GM12873 (cell line): ENCODE results near the gene PPIL1.

Experiments used
- TF ChIP-seq, protein P1 (sequence below): IDR thresholded peaks from 2 replicates; pipeline ENCODE4 v1.5.1; 2012; ENCODE audit warnings: low read depth, mild to moderate bottlenecking, moderate library complexity, low read length, control low read depth; ENCODE audit not compliant: insufficient read depth; ENCODE audit errors: missing control alignments

PPIL1 gene

DNA sequence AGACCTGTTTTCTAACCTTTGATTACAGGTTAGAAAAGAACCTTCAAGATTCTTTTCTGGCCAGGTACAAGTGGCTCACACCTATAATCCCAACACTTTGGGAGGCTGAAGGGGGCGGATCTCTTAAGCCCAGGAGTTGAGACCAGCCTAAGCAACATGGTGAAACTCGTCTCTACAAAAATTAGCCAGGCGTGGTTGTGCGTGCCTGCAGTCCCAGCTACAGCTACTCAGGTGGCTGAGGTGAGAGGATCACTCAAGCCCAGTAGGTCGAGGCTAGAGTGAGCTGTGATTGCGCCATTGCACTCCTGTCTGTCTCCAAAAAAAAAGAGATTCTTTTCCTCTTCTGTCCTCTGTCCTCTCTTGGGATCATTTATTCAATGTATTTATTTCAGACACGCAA, 14.5 kb downstream of the PPIL1 start:
- TF ChIP-seq, protein P1, sequence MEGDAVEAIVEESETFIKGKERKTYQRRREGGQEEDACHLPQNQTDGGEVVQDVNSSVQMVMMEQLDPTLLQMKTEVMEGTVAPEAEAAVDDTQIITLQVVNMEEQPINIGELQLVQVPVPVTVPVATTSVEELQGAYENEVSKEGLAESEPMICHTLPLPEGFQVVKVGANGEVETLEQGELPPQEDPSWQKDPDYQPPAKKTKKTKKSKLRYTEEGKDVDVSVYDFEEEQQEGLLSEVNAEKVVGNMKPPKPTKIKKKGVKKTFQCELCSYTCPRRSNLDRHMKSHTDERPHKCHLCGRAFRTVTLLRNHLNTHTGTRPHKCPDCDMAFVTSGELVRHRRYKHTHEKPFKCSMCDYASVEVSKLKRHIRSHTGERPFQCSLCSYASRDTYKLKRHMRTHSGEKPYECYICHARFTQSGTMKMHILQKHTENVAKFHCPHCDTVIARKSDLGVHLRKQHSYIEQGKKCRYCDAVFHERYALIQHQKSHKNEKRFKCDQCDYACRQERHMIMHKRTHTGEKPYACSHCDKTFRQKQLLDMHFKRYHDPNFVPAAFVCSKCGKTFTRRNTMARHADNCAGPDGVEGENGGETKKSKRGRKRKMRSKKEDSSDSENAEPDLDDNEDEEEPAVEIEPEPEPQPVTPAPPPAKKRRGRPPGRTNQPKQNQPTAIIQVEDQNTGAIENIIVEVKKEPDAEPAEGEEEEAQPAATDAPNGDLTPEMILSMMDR: no peak

DNA sequence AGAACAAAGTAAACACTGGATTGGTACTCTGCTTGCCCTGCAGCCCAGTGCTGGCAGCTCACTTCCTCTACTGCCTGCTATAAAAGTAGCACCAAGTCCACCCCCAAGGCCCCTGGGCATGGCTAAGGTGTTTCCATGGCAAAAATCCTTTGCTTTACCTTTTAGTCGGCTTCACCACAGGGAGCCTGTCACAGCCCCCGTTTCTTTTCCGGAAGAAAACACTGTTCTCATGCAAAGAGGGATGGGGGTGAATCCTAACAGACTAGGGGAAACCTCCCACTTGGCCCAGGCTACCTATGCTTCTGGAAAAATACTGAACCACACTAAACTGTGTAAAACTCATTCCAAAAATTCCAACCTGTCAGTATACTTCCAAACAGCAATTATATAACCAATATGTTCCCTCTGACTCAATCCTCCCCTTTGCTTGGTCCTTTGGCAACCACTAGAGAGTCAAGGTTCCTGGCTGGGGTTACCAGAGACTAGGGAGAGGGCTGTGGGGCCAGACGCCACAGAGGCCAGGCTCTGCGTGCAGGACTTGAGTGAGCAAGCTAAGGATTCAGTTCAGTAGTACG, 16.1 kb downstream of the PPIL1 start:
- TF ChIP-seq, protein P1: no peak

DNA sequence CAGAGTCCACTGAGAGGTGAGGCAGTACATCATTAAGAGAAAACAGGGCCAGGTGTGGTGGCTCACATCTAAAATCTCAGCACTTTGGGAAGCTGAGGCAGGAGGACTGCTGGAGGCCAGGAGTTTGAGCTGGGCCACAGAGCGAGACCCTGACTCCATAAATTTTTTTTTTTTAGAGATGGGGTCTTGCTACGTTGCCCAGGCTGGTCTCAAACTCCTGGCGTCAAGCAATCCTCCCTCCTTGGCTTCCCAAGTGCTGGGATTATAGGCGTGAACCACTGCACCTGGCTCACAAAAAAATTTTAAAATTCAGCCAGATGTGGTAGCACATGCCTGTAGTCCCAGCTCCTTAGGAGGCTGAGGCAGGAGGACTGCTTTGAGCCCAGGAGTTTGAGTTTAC, 17.3 kb downstream of the PPIL1 start:
- TF ChIP-seq, protein P1: no peak

DNA sequence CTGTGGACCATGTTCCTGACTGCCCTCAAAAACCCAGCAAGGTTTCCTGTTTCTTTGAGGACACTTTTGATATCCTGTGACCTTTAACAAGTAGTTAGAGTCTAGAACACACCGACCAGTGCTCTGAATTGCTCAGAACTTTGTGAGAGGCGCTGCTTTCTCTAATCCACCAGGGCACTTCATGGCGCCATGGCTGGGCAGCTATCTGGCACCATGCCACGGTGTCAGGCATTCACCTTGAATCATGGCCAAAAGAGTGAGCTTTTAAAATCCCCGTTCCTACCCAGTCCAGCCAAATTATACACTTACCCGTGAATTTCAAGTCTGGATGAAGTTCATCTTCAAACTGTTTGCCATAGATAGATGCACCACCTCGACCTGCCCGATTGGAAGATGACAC, 18.3 kb downstream of the PPIL1 start:
- TF ChIP-seq, protein P1: no peak

DNA sequence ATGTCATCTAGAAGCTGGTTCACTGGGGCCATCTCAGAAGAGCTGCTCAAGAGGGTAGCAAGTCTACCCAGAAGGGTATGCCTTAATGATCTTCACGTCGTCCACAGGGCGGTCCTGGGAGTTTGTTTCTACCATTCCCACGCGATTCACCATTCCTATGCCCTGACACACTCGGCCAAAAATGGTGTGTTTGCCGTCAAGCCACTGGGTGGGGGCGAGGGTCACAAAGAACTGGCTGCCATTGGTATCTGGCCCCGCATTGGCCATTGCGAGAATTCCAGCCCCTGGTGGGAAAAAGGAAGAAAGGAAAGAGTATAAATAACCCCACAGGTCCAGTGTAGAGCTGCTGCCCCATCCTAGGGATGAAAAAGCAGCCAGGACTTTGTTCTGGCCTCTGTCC, 18.9 kb downstream of the PPIL1 start:
- TF ChIP-seq, protein P1: no peak

DNA sequence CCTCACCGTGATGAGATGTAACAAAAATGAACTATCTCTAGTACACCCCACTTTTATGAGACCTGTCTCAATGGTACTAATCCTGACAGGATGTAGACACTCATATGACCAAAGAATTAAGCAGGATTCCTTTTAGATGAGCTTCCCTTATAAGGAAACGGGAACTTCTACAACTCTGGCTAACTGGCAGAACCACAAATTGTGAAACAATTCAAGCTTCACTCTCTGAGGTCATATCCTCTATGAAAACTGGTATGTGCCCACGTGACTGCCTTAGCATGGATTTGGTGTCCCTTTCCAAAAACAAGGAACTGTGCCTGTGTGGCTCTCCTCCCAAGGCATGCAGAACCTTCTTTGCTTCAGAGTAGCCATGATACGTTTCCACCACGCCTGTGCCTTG, 21.3 kb downstream of the PPIL1 start:
- TF ChIP-seq, protein P1: no peak

DNA sequence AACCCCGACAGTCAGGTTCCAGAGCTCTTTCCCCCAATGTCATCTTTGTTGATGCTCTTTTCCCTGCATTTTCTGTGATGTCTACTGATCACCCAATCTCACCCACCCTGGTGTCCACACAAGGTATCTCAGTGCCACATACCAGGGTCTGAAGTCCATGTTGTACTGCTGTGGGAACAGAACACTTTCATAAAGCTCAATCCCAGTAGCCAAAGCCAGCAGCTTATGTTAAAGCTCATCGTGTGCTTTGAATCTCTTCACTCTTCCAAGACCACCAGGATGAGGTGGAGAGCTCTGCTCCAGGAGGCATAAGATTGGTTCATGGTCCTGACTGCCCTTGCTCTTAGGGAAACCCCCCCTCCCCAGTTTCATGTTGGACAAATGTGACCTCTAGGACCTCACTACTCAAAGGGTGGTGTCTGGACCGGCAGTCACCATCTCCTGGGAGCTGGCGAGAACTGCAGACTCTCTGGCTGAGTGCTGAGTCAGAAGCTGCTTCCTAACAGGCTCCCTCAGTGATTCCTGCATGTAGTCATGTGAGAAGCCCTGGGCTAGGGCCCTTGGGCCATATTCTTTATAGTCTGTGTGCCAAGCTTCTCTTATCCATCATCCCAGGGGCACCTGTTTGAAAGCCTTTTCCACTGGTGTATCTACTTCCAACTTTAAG, 22.0 kb downstream of the PPIL1 start:
- TF ChIP-seq, protein P1: no peak
